Trophoblast cell (in vitro differentiated cells and primary cell): ENCODE data around the gene ILRUN.
"Not testable (repeated sequence)": the region's sequence is repeated elsewhere in the genome, so short reads cannot be mapped to it uniquely, and the experiment has no call there.

Experiments
- DNase-seq, 2 donors: peaks; one replicate each; pipeline ENCODE4 v3.0.0-alpha.2; 2016
- H2AFZ ChIP-seq: 2 replicates; pipeline ENCODE4 v1.6.1; 2013; ENCODE audit warnings: low read length, moderate library complexity, mild to moderate bottlenecking; ENCODE audit not compliant: insufficient read depth, poor library complexity
- H2AK5ac ChIP-seq: 2 replicates; pipeline ENCODE4 v1.6.1; 2013; ENCODE audit warnings: mild to moderate bottlenecking, low read length
- H2BK120ac ChIP-seq: 2 replicates; pipeline ENCODE4 v1.6.1; 2013; ENCODE audit warnings: low read length, mild to moderate bottlenecking, moderate library complexity; ENCODE audit not compliant: insufficient read depth, poor library complexity
- H2BK12ac ChIP-seq: 2 replicates; pipeline ENCODE4 v1.6.1; 2013; ENCODE audit warnings: mild to moderate bottlenecking, low read length, moderate library complexity
- H2BK5ac ChIP-seq: 2 replicates; pipeline ENCODE4 v1.6.1; 2013; ENCODE audit warnings: low read length, low read depth, moderate library complexity, mild to moderate bottlenecking; ENCODE audit not compliant: poor library complexity
- H3K14ac ChIP-seq: 2 replicates; pipeline ENCODE4 v1.6.1; 2013; ENCODE audit warnings: mild to moderate bottlenecking, low read length
- H3K18ac ChIP-seq: 2 replicates; pipeline ENCODE4 v1.6.1; 2013; ENCODE audit warnings: mild to moderate bottlenecking, low read length
- H3K23ac ChIP-seq: 2 replicates; pipeline ENCODE4 v1.6.1; 2013; ENCODE audit warnings: low read length
- H3K27ac ChIP-seq: 2 replicates; pipeline ENCODE4 v1.5.1; 2013; ENCODE audit warnings: low read depth, mild to moderate bottlenecking, inconsistent platforms, low read length, moderate library complexity
- H3K27me3 ChIP-seq: 2 replicates; pipeline ENCODE4 v1.6.1; 2013; ENCODE audit warnings: inconsistent platforms, mild to moderate bottlenecking, low read length, moderate library complexity; ENCODE audit not compliant: insufficient read depth
- H3K36me3 ChIP-seq, 2 experiments: 1 replicate in 1 of 2; 2 replicates in 1 of 2; pipeline ENCODE4 v1.6.1; 2013; ENCODE audit warnings: low read length in 2 of 2, mild to moderate bottlenecking in 2 of 2, moderate library complexity in 1 of 2; ENCODE audit not compliant: insufficient read depth in 2 of 2, control insufficient read depth in 1 of 2
- H3K4ac ChIP-seq: 2 replicates; pipeline ENCODE4 v1.6.1; 2013; ENCODE audit warnings: low read depth, mild to moderate bottlenecking, low read length, moderate library complexity
- H3K4me1 ChIP-seq, 2 experiments: 1 replicate in 1 of 2; 2 replicates in 1 of 2; pipeline ENCODE4 v1.6.1; 2013; ENCODE audit warnings: low read length in 2 of 2, mild to moderate bottlenecking in 2 of 2, moderate library complexity in 1 of 2; ENCODE audit not compliant: insufficient read depth in 2 of 2, control insufficient read depth in 1 of 2
- H3K4me2 ChIP-seq: 2 replicates; pipeline ENCODE4 v1.6.1; 2013; ENCODE audit warnings: inconsistent platforms, mild to moderate bottlenecking, low read length, moderate library complexity
- H3K4me3 ChIP-seq: 2 replicates; pipeline ENCODE4 v1.5.1; 2013; ENCODE audit warnings: mild to moderate bottlenecking, low read depth, low read length, inconsistent platforms
- H3K79me1 ChIP-seq: one replicate; pipeline ENCODE4 v1.6.1; 2013; ENCODE audit warnings: low read length
- H3K79me2 ChIP-seq: 2 replicates; pipeline ENCODE4 v1.6.1; 2013; ENCODE audit warnings: low read length, mild to moderate bottlenecking; ENCODE audit not compliant: control insufficient read depth, insufficient read depth, poor library complexity
- H3K9ac ChIP-seq: 2 replicates; pipeline ENCODE4 v1.6.1; 2013; ENCODE audit warnings: mild to moderate bottlenecking, low read length
- H3K9me3 ChIP-seq: 2 replicates; pipeline ENCODE4 v1.6.1; 2013; ENCODE audit warnings: low read depth, mild to moderate bottlenecking, control low read depth, inconsistent platforms, low read length; ENCODE audit not compliant: insufficient read depth
- H4K12ac ChIP-seq: 2 replicates; pipeline ENCODE4 v1.6.1; 2013; ENCODE audit warnings: low read depth, mild to moderate bottlenecking, low read length, moderate library complexity
- H4K8ac ChIP-seq: 2 replicates; pipeline ENCODE4 v1.6.1; 2013; ENCODE audit warnings: low read depth, mild to moderate bottlenecking, low read length, moderate library complexity
- H4K91ac ChIP-seq: one replicate; pipeline ENCODE4 v1.6.1; 2013; ENCODE audit warnings: low read depth, mild to moderate bottlenecking, low read length, moderate library complexity
- WGBS: extraction: QIAGEN DNeasy Blood & Tissue Kit; methylation state at CpG from one replicate; pipeline ENCODE4 v1.1.7; 2013; ENCODE audit warnings: missing lambda C conversion rate; ENCODE audit not compliant: insufficient read length, insufficient coverage; ENCODE audit errors: extremely low coverage; 5-methylcytosine and 5-hydroxymethylcytosine counted together

The ILRUN gene

DNA sequence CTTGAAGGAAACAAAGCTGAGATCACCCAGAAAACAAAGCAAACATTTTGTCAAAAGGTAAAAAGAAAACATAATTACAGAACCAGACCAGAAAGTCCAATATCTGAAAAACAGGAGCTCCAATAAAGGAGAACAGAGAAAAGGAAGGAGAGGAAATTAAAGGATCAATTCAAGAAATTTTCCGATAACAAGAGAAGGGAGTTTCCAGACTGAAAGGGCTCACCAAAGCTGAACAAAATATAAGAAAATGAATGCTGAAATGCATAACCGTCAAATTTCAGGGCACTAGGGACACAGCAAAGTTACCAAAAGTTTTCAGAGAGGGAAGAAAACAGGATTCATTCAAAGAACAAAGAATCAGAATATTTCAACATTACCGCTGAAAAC is 23.9 kb downstream of the ILRUN start:
- Histone ChIP-seq H4K8ac (no peak overlapping the region), H3K18ac (no peak overlapping the region), H3K9me3 (no peaks in the 10 kb centered on the region), H2BK12ac (no peak overlapping the region), H2BK120ac (no peak overlapping the region), H3K14ac (no peak overlapping the region), H3K4me3 (no peak overlapping the region), H3K23ac (no peak overlapping the region), H2AK5ac (no peak overlapping the region), H4K12ac (no peak overlapping the region), H3K4me1 (peaks cover 0 to 3% of the 10 kb centered on the region in 2 experiments), H2BK5ac (no peak overlapping the region), H3K79me1 (no peaks in the 10 kb centered on the region), H2AFZ (no peak overlapping the region), H4K91ac (no peak overlapping the region), H3K79me2 (peaks cover 1% of the 10 kb centered on the region), H3K36me3 (peaks cover 0 to 2% of the 10 kb centered on the region in 2 experiments), H3K27me3 (peaks cover 3% of the 10 kb centered on the region), H3K9ac (no peak overlapping the region), H3K27ac (no peak overlapping the region), H3K4ac (no peak overlapping the region), H3K4me2 (no peak overlapping the region)
- DNase-seq, result no peak
- no CpG with 5 or more reads among the region's 3 CpGs for WGBS

DNA sequence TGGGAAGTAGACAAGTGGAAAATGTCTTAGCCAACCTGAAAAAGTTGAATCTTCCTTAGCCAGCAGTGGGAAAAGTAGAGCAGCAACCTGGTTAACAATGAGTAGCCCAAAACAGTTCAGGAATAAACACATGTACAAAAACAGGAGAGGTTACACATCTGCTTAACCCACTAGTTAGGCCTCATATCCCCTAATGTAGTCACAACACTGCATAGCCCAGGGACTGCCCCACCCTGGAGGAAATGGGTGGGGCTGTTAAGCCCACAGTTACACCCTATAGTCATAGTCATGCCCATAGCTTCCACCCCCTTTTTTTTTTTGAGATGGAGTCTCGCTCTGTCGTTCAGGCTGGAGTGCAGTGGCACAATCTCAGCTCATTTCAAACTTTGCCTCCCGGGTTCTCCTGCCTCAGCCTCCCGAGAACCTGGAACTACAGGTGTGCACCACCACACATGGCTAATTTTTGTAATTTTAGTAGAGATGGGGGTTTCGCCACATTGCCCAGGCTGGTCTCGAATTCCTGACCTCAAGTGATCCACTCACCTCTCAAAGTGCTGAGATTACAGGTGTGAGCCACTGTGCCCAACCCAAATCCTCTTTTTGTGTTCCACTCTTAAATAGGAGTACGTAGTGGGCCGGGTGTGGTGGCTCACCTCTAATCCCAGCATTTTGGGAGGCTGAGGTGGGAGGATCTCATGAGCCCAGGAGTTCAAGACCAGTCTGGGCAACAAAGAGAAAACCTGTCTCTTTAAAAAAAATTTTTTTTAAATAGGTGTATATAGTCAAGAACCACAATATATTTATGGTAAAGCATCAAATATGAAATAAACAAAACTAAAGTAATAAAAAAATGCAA is 24.5 kb downstream of the ILRUN start:
- Histone ChIP-seq H3K18ac (peak overlapping the region; percentile 78), H2AFZ (no peak overlapping the region), H2BK5ac (no peak overlapping the region), H2BK120ac (no peak overlapping the region), H3K4ac (peak overlapping the region; percentile 62), H3K27me3 (peaks cover 3% of the 10 kb centered on the region), H3K4me2 (no peak overlapping the region), H3K4me1 (peaks cover 0 to 3% of the 10 kb centered on the region in 2 experiments), H4K8ac (no peak overlapping the region), H2AK5ac (no peak overlapping the region), H3K23ac (no peak overlapping the region), H2BK12ac (no peak overlapping the region), H3K36me3 (peaks cover 0 to 2% of the 10 kb centered on the region in 2 experiments), H3K4me3 (no peak overlapping the region), H3K14ac (no peak overlapping the region), H3K9me3 (no peaks in the 10 kb centered on the region), H3K9ac (no peak overlapping the region), H3K79me1 (no peaks in the 10 kb centered on the region), H4K91ac (no peak overlapping the region), H3K79me2 (peaks cover 1% of the 10 kb centered on the region), H4K12ac (no peak overlapping the region), H3K27ac (no peak overlapping the region)
- WGBS, result no CpG with 5 or more reads among the region's 8 CpGs
- no peak for DNase-seq

DNA sequence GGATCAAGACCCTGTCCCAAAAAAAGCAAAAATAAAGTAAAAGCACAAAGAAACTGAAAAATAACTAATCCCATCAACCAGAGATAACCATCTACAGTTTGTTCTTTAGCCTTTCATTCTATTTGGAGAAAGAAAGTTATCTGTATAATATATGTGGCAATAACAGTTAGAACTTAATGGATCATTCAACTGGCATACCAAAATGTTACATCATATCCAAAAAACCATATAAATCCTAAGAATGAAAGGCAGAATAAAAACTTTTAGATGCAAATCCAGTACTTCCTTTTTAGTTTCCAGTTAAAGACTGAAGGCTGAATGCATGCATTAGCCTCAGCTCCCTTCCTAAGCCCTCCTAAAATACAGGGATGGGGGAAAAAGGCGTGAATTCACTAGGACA is 25.2 kb downstream of the ILRUN start:
- Histone ChIP-seq H3K9me3 (no peaks in the 10 kb centered on the region), H3K4me3 (no peak overlapping the region), H3K14ac (no peak overlapping the region), H4K91ac (no peak overlapping the region), H3K27ac (no peak overlapping the region), H3K27me3 (peaks cover 3% of the 10 kb centered on the region), H3K79me2 (peaks cover 1% of the 10 kb centered on the region), H3K4ac (peak overlapping the region; percentile 62), H3K4me2 (no peak overlapping the region), H2BK12ac (no peak overlapping the region), H2BK5ac (no peak overlapping the region), H3K4me1 (peaks cover 0 to 3% of the 10 kb centered on the region in 2 experiments), H2BK120ac (no peak overlapping the region), H2AK5ac (no peak overlapping the region), H3K18ac (no peak overlapping the region), H3K23ac (no peak overlapping the region), H2AFZ (no peak overlapping the region), H4K8ac (no peak overlapping the region), H3K36me3 (peaks cover 0 to 2% of the 10 kb centered on the region in 2 experiments), H3K9ac (no peak overlapping the region), H4K12ac (no peak overlapping the region), H3K79me1 (no peaks in the 10 kb centered on the region)
- WGBS, result no CpG with 5 or more reads among the region's 1 CpG
- no peak for DNase-seq

DNA sequence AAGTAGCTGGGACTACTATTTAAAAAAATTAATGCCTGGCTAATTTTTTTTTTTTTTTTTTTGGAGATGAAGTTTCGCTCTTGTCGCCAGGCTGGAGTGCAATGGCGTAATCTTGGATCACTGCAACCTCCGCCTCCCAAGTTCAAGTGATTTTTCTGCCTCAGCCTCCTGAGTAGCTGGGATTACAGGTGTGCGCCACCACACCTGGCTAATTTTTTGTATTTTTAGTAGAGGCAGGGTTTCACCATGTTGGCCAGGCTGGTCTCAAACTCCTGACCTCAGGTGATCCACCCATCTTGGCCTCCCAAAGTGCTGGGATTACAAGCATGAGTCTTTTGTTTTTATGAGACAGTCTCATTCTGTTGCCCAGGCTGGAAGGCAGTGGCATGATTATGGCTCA is 27.8 kb downstream of the ILRUN start:
- not testable (repeated sequence) for H3K4me3 ChIP-seq, H2BK120ac ChIP-seq, H3K4me1 ChIP-seq, DNase-seq, H3K79me2 ChIP-seq, H4K12ac ChIP-seq, H2AK5ac ChIP-seq, H3K18ac ChIP-seq, H3K9me3 ChIP-seq, H2AFZ ChIP-seq, H3K23ac ChIP-seq, H3K27ac ChIP-seq, H4K91ac ChIP-seq, H3K14ac ChIP-seq, H3K79me1 ChIP-seq, H3K36me3 ChIP-seq, H3K27me3 ChIP-seq, H3K4me2 ChIP-seq, H2BK5ac ChIP-seq, H2BK12ac ChIP-seq, H3K4ac ChIP-seq, H3K9ac ChIP-seq, H4K8ac ChIP-seq
- no CpG with 5 or more reads among the region's 5 CpGs for WGBS
